Measurements from ENCODE around the gene ELL3. TPM values are rescaled to one million over a fixed set of nuclear protein-coding genes. Genes with fewer than 3 reads are reported as not detected.
"Not testable (repeated sequence)": the region's sequence is repeated elsewhere in the genome, so short reads cannot be mapped to it uniquely, and the experiment has no call there.

The ELL3 gene, protein sequence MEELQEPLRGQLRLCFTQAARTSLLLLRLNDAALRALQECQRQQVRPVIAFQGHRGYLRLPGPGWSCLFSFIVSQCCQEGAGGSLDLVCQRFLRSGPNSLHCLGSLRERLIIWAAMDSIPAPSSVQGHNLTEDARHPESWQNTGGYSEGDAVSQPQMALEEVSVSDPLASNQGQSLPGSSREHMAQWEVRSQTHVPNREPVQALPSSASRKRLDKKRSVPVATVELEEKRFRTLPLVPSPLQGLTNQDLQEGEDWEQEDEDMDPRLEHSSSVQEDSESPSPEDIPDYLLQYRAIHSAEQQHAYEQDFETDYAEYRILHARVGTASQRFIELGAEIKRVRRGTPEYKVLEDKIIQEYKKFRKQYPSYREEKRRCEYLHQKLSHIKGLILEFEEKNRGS
- 10 to 100 TPM in 1 of 3 donors, 1 to 10 TPM in 2; 5.2 to 14.5 (median 9.0) TPM for total RNA-seq

- DNase-seq (ENCODE audit: low spot score in 2 of 2), result peak in 1 of 2 donors; percentile 79
- Histone ChIP-seq H3K9me3 (no peaks in the 10 kb centered on the region), H3K4me3 (peak within 1 kb of the TSS; percentile 70 to 74 (median 72)), H3K36me3 (no peaks in the 10 kb centered on the region), H3K27me3 (no peaks in the 10 kb centered on the region), H3K4me1 (no peaks in the 10 kb centered on the region), H3K27ac (peak within 1 kb of the TSS; percentile 94)
- no peak for TF ChIP-seq POLR2A (IDR thresholded peaks at IDR 0.05)
- no peak for TF ChIP-seq POLR2AphosphoS5 (IDR thresholded peaks at IDR 0.05)
- TF ChIP-seq, protein P1, sequence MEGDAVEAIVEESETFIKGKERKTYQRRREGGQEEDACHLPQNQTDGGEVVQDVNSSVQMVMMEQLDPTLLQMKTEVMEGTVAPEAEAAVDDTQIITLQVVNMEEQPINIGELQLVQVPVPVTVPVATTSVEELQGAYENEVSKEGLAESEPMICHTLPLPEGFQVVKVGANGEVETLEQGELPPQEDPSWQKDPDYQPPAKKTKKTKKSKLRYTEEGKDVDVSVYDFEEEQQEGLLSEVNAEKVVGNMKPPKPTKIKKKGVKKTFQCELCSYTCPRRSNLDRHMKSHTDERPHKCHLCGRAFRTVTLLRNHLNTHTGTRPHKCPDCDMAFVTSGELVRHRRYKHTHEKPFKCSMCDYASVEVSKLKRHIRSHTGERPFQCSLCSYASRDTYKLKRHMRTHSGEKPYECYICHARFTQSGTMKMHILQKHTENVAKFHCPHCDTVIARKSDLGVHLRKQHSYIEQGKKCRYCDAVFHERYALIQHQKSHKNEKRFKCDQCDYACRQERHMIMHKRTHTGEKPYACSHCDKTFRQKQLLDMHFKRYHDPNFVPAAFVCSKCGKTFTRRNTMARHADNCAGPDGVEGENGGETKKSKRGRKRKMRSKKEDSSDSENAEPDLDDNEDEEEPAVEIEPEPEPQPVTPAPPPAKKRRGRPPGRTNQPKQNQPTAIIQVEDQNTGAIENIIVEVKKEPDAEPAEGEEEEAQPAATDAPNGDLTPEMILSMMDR (IDR thresholded peaks at IDR 0.05), result no peak
- intact Hi-C loops (cut with DNase I; ENCODE audit: low total_unique reads), result no loop called here
Observed at GRCh38 chr15:43776718-43777266, at the start of gene ELL3. Gene ELL3 (minus strand): TSS chr15:43776966. CDS start chr15:43776901, 65 bp downstream.

DNA sequence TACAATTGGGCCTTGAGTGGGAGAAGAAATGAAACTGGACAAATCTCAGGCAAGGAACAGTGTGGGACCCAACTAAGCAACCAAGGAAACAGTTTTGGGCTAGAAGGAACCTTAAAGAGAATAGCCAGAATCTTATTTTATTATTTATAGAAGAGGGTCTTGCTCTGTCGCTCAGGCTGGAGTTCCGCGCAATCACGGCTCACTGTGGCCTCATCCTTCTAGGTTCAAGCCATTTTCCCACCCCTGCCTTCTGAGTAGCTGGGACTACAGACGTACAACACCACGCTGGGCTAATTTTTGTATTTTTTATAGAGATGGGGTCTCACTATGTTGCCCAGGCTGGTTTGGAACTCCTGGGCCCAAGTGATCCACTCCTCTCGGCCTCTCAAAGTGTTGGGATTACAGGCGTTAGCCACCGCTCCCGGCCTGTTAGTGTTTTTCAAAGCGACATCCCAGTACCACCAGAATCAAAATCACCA lies 49.3 kb upstream of the ELL3 start:
- intact Hi-C loops (cut with DNase I; ENCODE audit: low total_unique reads), result no loop called here
- H3K4me3 ChIP-seq, result peak overlapping the region; percentile 44 to 66 (median 58)
- peak overlapping the region; percentile 70 to 80 for H3K27ac ChIP-seq
- H3K27me3 ChIP-seq, result no peaks in the 10 kb centered on the region
- H3K4me1 ChIP-seq, result peaks cover 0 to 5% of the 10 kb centered on the region in 2 donors
- peak in 1 of 2 donors; percentile 15 for DNase-seq (ENCODE audit: low spot score in 2 of 2)
- no peaks in the 10 kb centered on the region for H3K9me3 ChIP-seq
- no peaks in the 10 kb centered on the region for H3K36me3 ChIP-seq
- TF ChIP-seq, protein P1 (IDR thresholded peaks at IDR 0.05), result no peak
- TF ChIP-seq POLR2A (IDR thresholded peaks at IDR 0.05) (no peak), POLR2AphosphoS5 (IDR thresholded peaks at IDR 0.05) (no peak)

GRCh38 chr15:43825305-43825704 lies 48.5 kb upstream of the ELL3 start:
- H3K9me3 ChIP-seq; intact Hi-C loops (cut with DNase I; ENCODE audit: low total_unique reads); H3K27ac ChIP-seq; H3K27me3 ChIP-seq; H3K4me1 ChIP-seq; H3K36me3 ChIP-seq: not testable (repeated sequence)
- peak in 1 of 2 donors; percentile 17 for DNase-seq (ENCODE audit: low spot score in 2 of 2)
- H3K4me3 ChIP-seq, result peak overlapping the region in 1 of 3 donors; percentile 93

GRCh38 chr15:43824302-43825246 lies 47.8 kb upstream of the ELL3 start, which contains the start of gene MFAP1:
Gene MFAP1 (minus strand): TSS chr15:43824690. CDS start chr15:43824569, 121 bp downstream.
- H3K9me3 ChIP-seq, result no peaks in the 10 kb centered on the region
- H3K4me3 ChIP-seq, result peak within 1 kb of the TSS; percentile 67 to 93 (median 83)
- H3K27ac ChIP-seq, result peak within 1 kb of the TSS; percentile 90 to 97
- intact Hi-C loops (cut with DNase I; ENCODE audit: low total_unique reads), result no loop called here
- H3K36me3 ChIP-seq, result no peaks in the 10 kb centered on the region
- TF ChIP-seq, protein P1 (IDR thresholded peaks at IDR 0.05), result no peak
- TF ChIP-seq POLR2AphosphoS5 (IDR thresholded peaks at IDR 0.05), result peak; percentile 85 to 97 (median 93)
- peak; percentile 71 for TF ChIP-seq POLR2A (IDR thresholded peaks at IDR 0.05)
- H3K4me1 ChIP-seq, result peaks cover 0 to 5% of the 10 kb centered on the region in 2 donors
- peak; percentile 90 to 94 for DNase-seq (ENCODE audit: low spot score in 2 of 2)
- H3K27me3 ChIP-seq, result no peaks in the 10 kb centered on the region

DNA sequence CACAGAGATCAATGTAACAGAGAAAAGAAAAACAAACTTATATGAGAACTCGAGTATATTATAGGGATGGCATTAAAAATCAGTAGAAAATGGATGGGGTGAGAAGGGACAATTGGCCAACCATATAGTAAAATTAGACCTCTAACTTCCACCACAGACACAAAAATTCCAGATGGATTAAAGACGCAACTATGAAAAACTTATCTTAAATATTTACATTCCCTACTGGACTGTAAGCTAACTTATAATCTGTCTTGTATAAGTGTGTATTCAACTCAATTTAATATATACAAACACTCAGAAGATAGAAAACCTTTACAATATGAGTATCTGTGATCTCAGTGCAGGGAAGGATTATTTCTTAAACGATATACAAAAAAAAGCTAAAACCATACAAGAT lies 44.7 kb upstream of the ELL3 start:
- Histone ChIP-seq H3K4me3 (no peak overlapping the region), H3K9me3 (no peaks in the 10 kb centered on the region), H3K27me3 (no peaks in the 10 kb centered on the region), H3K27ac (no peak overlapping the region), H3K36me3 (no peaks in the 10 kb centered on the region), H3K4me1 (peaks cover 0 to 5% of the 10 kb centered on the region in 2 donors)
- no peak for DNase-seq (ENCODE audit: low spot score in 2 of 2)
- intact Hi-C loops (cut with DNase I; ENCODE audit: low total_unique reads), result no loop called here
- TF ChIP-seq POLR2A (IDR thresholded peaks at IDR 0.05) (no peak), POLR2AphosphoS5 (IDR thresholded peaks at IDR 0.05) (no peak)
- TF ChIP-seq, protein P1 (IDR thresholded peaks at IDR 0.05), result no peak

GRCh38 chr15:43815064-43815463 lies 38.3 kb upstream of the ELL3 start:
- H3K9me3 ChIP-seq; intact Hi-C loops (cut with DNase I; ENCODE audit: low total_unique reads); H3K27me3 ChIP-seq; H3K36me3 ChIP-seq; DNase-seq (ENCODE audit: low spot score in 2 of 2); H3K4me1 ChIP-seq; H3K27ac ChIP-seq; H3K4me3 ChIP-seq: not testable (repeated sequence)
